GM21360 (cell line): ENCODE measurements around the gene CDC42EP3.

Experiments used
- ATAC-seq: cut with Tn5 transposase; IDR thresholded peaks from one replicate; pipeline ENCODE4 v1.9.1; 2021; ENCODE audit warnings: mild to moderate bottlenecking, moderate library complexity; ENCODE audit not compliant: unreplicated experiment

The CDC42EP3 gene

DNA sequence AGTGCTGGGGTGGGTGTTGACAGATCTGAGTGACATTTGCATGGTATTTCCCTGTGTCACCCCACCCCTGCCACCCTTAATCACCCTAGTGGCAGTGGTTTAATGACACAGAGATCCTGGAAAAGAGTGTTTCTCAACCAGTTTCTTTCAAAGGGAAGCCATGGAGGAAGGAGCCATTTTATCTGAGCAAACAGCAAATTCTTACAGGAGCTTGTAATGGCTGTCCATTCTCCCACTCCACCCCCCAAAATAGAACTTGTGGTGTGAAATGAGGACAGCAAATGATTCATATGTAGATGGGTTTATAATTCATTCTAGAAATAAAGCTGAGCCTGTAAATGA lies 51.5 kb downstream of the CDC42EP3 start:
- ATAC-seq, result no peak

DNA sequence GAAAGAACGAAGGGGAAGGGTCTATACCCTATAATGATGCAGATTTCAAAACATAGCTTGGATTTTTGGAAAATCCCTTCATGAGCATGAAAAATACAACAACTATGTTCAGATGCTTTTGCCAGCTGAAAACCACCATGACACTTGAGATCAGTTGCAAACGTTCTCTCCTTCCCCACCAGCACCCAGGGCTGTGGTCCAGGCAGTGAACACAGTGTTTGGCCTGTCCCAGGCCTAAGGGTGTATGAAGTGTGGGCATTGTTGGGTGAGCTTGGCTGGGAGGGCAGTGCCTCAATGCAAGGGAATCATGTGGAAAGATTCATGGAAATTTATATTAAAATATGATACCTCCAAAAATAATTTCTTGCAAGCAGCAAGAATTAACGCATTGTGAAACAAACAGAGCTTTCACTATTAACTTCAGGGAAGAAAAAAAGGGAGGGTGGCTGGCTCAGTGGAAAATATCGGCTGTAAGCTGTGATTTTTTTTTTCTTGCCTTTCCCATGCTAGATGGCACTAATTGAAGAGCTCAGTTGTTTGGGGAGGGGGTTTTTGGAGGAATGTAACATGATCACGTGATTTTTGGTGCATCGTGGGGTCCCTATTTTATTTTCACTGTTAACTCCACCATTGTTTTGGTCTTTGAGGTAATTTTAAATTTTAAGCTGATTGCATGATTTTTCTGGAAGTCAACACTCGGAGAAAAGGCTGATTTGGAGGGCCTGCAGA lies 52.0 kb downstream of the CDC42EP3 start:
- no peak for ATAC-seq

DNA sequence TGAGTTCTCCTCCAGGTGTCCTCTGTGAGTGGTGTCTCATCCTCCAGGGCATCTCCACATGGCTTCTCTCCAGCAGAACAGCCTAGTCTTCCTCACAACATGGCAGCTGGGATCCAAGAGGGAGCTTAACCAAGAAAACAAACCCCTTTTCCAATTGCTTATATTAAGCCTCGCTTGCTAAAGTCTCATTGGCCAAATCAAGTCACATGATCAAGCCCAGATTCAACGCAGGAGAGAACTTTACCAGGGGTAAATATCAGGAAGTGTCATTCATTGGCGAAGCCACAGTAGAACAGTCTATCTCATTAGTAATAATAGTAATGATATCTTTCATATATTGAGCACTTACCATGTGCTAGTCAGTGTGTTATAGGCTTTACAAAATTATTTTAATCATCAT lies 53.1 kb downstream of the CDC42EP3 start:
- ATAC-seq, result no peak

DNA sequence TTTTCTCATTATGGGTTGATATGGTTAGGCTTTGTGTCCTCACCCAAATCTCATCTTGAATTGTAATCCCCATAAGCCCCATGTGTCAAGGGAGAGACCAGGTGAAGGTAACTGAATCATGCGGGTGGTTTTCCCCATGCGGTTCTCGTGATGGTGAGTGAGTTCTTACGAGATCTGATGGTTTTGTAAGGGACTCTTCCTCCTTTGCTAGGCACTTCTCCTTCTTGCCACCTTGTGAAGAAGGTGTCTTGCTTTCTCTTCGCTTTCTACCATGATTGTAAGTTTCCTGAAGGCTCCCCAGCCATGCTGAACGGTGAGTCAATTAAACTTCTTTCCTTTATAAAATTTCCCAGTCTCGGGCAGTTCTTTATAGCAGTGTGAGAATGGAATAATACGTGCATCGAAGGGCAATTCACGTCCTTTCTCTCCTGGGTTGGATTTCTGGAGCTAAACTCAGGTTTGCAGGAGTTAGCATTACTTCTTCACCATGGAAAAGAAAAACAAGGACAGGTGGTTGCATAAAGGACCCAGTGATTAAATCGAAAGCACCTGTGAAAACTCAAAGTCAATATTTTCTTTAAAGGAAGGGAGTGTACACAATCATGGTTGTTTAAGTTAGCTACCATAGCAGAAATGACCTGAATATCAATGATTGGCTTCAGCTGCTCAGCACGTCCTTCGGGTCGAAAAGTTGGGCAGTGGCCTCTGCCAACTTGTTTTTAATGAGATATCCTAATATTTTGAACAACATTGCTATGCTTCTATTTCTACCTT lies 54.1 kb downstream of the CDC42EP3 start:
- no peak for ATAC-seq

DNA sequence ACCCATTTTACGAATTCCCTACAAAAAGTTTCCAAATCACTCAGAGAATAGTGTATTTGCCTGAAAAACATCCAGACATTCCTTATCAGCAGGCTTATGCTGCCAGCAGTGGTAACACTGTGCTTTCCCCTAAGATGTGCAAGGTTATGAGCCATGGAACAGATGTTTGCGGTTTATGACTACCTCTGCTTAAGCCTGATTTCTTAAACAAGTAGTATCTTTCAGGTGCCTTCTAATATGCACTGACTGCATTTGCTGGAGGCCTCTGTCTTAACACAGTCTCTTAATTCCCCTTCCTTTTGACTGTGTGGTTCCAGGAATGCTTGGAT lies 54.8 kb downstream of the CDC42EP3 start:
- ATAC-seq, result no peak

DNA sequence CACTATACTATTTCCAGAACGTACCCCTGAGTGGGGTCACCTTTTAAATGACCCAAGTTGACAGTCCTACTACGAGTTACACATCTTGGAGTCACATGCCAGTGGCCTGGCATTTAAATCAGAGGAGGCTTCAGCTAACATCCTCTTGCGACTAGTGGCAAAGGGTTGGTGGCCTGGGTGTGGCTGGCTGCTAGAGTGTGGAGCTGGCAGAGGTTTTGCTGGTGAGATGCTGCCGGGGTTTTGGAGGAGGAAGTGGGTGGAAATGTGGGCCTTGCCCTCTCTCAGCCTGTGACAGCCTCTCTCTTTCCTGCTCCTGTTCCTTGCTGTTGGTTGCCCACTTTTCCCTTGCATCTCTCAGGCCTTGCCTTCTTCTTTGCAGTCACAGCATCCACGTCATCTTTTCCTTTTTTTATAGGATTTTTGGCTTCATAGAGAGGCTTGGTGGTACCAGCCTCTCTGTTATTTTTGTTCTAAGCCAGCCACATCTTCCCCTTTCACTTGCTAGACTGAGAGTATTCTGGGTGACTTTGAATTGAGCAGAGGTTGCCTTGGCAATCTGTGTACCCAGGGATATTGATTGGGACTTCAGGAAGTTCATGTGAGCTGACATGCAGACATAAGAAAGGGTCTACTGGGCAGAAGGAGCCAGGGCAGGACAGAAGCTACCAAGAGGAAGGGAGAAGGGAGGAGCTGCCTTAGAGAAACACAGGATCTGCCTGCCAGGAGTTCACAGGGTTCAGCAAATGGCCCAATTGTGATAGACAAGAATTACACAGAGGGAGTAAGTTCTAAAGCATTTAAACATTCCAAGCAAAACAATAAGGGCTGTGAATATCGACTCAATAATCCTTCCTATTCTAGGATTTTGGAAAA lies 55.4 kb downstream of the CDC42EP3 start:
- no peak for ATAC-seq

DNA sequence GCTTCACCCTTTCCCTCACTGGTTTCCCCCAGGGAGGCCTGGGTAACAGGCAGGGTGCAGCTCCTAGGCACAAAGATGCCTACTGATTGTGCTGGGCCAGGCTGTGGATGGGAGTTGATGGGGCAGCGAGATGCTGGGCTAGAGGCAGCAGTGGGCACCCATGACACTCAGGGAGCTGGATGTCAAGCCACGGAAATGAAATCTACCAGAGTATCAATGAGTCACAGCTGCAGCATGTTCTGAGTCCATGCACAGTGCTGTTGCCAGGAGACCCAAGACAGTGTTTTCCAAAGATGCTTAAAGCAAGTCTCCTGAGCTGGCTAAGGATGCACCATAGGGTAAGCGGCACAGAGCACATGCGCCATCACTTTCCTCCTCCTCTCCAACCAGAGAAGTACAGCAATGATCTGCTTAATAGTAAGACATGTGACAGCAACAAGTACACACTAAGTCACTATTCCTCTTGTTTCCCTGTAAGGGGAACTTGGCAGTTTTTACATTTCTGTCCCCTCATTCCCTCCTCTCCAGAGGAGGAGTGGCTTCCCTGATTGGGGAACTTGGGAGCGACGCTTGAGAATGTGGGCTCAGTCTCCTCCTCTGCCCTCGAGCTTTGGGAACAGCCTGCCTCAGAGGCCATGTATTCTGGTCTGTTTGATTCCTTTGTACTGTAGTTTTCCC lies 57.2 kb downstream of the CDC42EP3 start:
- no peak for ATAC-seq

DNA sequence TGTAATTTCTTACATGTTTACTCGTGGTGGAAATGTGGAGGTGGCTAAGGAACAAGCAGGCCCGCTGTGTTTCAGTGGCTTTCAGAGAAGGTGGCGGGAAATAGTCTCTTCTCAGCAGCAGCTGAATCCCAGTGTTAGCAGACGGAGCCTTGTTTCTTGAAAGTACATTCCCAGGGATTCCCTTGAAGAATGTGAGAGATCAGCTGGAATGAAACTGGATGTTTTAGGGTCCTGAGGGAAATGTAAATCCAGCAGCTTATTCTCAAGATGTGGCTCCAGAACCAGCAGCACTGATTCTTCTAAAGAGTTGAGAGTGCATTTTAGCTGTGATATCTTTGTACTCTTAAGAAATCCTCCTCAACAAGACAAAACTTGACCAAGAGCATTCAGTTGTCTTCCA lies 59.1 kb downstream of the CDC42EP3 start:
- no peak for ATAC-seq

DNA sequence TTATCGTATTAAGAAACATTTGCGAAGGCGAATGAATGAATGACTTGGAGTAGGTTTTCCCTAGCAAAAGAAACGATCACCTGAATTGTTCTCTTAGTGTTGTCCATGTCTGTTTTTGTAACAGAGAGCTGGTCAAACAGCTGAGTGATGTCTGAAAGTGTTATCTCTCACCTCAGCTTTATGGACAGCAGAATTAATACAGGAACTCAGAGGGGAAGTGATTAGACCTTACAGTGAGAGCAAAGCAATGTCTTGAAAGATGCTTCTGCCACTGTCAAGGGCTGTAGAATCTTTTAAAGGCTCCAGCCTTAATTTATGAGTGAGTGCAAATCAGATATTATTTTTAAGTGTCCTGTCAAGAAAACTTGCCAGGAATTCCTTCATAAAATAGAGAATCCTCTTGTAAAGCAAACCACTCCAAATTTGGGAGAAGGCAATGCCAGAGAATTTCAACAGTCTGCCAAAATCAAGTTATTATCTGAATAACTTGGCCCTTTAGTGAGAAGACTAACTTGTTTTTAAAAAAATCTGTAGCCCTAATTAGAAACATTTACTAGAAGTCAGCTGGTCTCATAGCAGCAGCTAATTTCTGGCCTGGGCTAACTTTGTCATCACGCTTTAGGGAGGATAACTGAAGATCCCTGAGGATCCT lies 60.7 kb downstream of the CDC42EP3 start:
- no peak for ATAC-seq

DNA sequence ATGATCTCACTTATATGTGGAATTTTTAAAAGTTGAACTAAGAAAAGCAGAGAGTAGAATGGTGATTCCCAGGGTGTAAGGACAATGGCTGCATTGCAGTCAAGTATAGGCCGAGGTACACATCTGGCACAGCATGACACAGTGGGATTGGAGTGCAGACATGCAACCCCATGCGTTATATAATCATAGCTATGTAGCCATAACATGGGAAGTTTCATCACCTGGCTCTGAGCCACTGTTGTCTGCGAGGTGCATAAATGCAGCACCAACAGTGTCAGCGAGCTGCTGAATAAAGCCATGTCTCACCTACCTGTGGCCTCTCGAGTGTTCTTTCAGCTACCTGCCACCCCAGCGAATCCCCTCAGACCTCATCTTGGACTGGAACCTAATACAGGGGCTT lies 61.7 kb downstream of the CDC42EP3 start:
- ATAC-seq, result no peak

DNA sequence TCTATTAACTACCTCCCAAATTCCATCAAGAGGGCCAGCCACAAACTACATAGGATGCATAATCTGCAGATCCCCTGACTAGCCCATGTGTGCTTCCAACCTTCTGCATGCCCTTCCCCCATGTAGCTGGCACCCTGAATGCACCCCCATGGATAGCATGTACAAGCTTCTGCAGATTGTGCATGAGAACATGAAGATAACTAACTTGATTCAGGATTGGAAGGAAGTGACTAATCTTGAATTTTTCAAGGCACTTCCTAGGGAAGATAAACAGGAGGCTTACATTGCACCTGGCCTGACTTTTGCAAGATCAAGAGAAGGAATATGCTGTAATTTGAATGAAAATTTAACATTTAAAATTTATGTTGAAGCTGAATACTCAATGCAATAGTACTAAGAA lies 66.7 kb downstream of the CDC42EP3 start:
- no peak for ATAC-seq

DNA sequence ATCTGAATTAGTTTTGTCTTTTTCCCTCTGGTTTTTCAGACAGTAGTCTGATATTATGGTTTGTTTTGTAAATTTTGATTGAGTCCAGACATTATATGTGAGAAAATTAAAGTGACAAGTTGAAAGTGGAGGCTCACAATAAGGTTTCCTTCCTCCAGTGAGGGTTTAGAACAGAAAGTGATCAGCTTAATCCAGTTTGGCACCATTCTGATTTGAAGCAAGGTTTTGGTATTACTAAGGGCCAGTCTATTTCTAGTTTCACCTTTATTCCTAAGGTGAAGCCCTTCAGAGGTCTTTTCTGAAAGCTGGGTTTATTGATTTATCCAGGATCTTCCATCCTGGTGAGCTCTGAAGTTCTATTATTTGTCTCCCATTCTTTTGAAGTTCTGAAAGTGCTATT lies 68.7 kb downstream of the CDC42EP3 start:
- no peak for ATAC-seq

DNA sequence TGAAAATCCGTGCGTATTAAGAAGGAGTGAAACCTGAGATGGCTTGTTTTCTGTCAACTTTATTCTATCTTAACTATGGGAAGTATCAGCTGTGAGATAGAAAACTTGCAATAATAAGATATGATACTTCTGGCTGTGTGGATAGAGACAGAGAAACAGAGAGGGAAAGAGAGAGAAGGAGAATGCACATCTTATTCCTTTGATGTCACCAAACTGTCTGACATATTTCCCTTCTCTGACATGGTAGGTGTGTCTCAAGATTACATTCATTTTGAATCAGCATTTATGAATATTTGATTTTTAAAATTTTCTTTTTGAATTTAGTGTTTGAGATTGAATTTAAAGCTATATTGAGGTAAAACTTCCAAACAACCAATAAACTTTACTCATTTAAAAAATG lies 69.4 kb downstream of the CDC42EP3 start:
- ATAC-seq, result no peak

DNA sequence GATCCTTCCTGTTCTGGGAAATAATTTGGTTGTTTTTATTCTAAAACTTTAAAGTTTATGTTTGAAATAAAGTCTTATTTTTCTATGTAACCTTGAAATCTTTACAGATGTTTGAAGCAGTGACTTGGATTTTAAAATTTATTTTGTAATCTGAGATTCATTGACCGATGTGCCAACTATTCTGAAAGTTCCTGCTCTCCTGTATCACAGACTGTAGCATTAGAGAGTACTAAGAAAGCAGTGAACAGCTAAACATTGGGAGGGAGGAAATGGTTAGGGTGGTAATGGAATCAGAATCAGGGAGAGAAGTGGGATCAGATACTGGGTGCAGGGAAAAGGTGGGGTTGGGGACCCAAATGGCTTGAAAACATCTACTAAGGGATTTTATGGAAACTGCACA lies 69.9 kb downstream of the CDC42EP3 start:
- no peak for ATAC-seq

DNA sequence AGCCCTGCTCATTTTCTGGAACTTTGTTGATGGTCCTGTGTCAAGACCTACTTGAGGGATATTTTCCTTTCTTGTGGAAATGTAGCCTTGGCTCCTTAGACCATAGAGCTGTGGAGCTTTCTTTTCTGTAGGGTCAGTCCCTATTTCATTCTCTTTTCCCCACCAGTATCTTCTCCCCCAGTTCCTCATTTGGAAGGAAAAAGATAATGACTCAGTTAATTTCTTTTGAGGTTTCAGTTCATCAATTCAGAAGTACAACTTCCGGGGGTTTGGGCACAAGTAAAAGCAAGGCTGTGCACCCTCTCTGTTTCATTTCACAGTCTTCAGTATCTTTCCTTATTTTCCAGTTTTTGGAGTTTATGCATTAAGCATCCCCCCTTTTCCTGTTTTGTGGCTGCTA lies 70.7 kb downstream of the CDC42EP3 start:
- ATAC-seq, result no peak

DNA sequence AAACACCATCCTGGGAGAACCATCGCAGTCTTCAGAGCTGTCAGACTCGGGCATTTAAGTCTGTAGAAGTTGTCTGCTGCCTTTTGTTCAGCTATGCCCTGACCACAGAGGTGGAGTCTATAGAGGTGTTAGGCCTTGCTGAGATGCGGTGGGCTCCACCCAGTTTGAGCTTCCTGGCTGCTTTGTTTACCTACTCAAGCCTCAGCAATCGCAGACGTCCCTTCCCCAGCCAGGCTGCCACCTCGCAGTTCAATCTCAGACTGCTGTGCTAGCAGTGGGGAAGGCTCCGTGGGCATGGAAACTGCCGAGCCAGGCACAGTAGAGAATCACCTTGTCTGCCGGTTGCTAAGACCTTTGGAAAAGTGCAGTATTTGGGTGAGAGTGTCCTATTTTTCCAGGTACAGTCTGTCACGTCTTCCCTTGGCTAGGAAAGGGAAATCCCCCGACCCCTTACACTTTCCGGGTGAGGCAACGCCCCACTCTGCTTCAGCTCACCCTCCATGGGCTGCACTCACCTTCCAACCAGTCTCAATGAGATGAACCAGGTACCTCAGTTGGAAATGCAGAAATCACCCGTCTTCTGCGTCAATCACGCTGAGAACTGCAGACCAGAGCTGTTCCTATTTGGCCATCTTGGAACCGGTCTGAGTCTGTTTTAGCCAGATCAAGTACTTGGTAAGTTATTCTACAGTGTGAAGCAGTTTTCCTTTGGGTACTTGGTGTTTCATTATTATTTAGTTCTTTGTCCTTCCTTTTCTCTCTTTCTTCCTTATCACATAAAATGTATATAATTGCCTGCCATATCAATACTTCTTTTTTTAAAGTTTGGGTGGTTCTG lies 71.5 kb downstream of the CDC42EP3 start:
- no peak for ATAC-seq

DNA sequence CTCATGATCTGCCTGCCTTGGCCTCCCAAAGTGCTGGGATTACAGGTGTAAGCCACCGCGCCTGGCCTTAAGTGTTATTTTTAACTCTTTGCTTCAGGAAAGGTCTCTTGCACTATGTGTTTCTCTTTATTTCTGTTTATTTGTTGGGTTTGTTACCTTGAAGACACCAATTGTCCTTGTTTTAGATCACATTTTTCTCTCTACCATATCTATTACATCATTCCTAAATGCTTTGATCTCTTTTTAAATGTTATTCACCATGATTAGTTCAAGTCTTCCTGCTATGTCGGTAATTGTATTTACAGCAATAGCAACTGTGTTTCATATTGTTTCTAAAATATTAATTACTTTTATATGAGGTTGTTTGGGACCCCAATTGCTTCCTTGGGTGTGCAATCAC lies 77.7 kb downstream of the CDC42EP3 start:
- ATAC-seq, result no peak

DNA sequence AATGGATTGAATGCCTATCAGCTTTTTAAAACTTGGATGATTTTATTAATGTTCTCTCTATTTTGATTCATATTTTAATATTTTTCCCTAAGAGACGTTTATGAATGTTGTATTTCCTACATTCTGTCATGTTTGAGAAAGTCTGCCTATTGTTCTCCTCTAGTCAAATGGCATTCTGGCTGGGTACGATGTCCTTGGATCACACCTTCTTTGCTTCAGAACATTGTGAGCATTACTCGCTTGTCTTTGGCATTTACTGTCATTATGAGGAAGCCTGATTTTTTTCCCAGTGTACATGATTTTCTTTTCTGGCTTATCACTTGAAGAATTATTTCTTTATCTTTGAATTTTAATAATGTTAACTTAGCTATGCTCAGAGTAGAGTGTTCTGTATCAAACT lies 78.4 kb downstream of the CDC42EP3 start:
- ATAC-seq, result no peak
